HepG2 (cell line): ENCODE data around the gene HYLS1. TPM values are rescaled to one million over a fixed set of nuclear protein-coding genes. Genes with fewer than 3 reads are reported as not detected.
A peak's percentile ranks its signal among the peaks of the same experiment; 100 is the strongest.

Experiments
- ATAC-seq: fragments of 200-7000 bp; cut with Tn5 transposase; 3 replicates; pipeline ENCODE4 v1.9.1; 2020; ENCODE audit warnings: mild to moderate bottlenecking, moderate library complexity
- BruUV-seq: library from RNA; stranded (reverse); fragments of 400-500 nt; replicated peaks from 2 replicates; lab custom pipeline; 2021; lab: Mats Ljungman, UMichigan
- CTCF ChIA-PET: fragments of 300-600 bp; formaldehyde crosslinking; extraction: SDS; loops from one replicate; lab custom pipeline; 2021; ENCODE audit warnings: low total read pairs, inconsistent platforms, low intra/inter-chr PET ratio; lab: Yijun Ruan, JAX
- POLR2A ChIA-PET: fragments of 350-600 bp; sonication (Branson Sonifier 250); formaldehyde crosslinking; loops from one replicate; lab custom pipeline; 2020; ENCODE audit warnings: antibody characterized with exemption, inconsistent platforms; lab: Yijun Ruan, JAX
- DNase-seq: peaks from one replicate; pipeline ENCODE4 v3.0.0-alpha.2; 2015; ENCODE audit warnings: low spot score
- FAIRE-seq: peaks from 3 replicates; lab custom pipeline; 2011; peaks lifted over from hg19 to GRCh38; lab: Jason Lieb, UNC
- H2AFZ ChIP-seq: one replicate; pipeline ENCODE4 v1.6.1; 2011; ENCODE audit warnings: low read length, inconsistent platforms
- H3K27ac ChIP-seq: fragments of 300-600 bp; 3 replicates; pipeline ENCODE4 v1.8.0; 2011; ENCODE audit warnings: mixed run types, mild to moderate bottlenecking, mixed read lengths, low read length, inconsistent platforms; ENCODE audit not compliant: insufficient read depth; ENCODE audit errors: extremely low read length
- H3K27me3 ChIP-seq, 2 experiments: fragments of 200-600 bp in 1 of 2; 2 replicates in 1 of 2; 3 replicates in 1 of 2; pipeline versions ENCODE4 v1.6.0 to v1.8.0; 2011; ENCODE audit warnings: low read length in 2 of 2, mild to moderate bottlenecking in 2 of 2, moderate library complexity in 2 of 2, inconsistent platforms in 1 of 2; ENCODE audit not compliant: insufficient read depth in 2 of 2, control insufficient read depth in 1 of 2
- H3K36me3 ChIP-seq, 2 experiments: fragments of 200-600 bp in 1 of 2; replicated peaks in 1 of 2; 2 replicates in 1 of 2; 3 replicates in 1 of 2; pipeline versions ENCODE4 v1.5.1 to v1.8.0; 2011; ENCODE audit warnings: low read length in 2 of 2, inconsistent platforms in 1 of 2; ENCODE audit not compliant: insufficient read depth in 2 of 2, control insufficient read depth in 1 of 2
- H3K4me1 ChIP-seq: 2 replicates; pipeline ENCODE4 v1.5.1; 2012; ENCODE audit warnings: low read length, inconsistent platforms; ENCODE audit not compliant: insufficient read depth
- H3K4me2 ChIP-seq: 2 replicates; pipeline ENCODE4 v1.6.0; 2011; ENCODE audit warnings: low read depth, low read length, inconsistent platforms
- H3K4me3 ChIP-seq, 3 experiments: fragments of 200-600 bp in 1 of 3; sonication (generic), shearing (Covaris generic) in 1 of 3; replicated peaks in 1 of 3; 2 replicates each; pipeline ENCODE4 v1.5.1; 2011 to 2016; ENCODE audit warnings: low read length in 3 of 3, inconsistent platforms in 2 of 3, low read depth in 2 of 3, mild to moderate bottlenecking in 2 of 3, control low read depth in 1 of 3, mixed read lengths in 1 of 3; ENCODE audit not compliant: insufficient read depth in 1 of 3
- H3K79me2 ChIP-seq: one replicate; pipeline ENCODE4 v1.6.1; 2011; ENCODE audit warnings: low read length, inconsistent platforms; ENCODE audit not compliant: insufficient read depth
- H3K9ac ChIP-seq: 2 replicates; pipeline ENCODE4 v1.6.0; 2011; ENCODE audit warnings: mild to moderate bottlenecking, low read depth, low read length, inconsistent platforms; ENCODE audit not compliant: insufficient read depth
- H3K9me3 ChIP-seq: 2 replicates; pipeline ENCODE4 v1.5.1; 2012; ENCODE audit warnings: mild to moderate bottlenecking, low read length
- H4K20me1 ChIP-seq: 2 replicates; pipeline ENCODE4 v1.6.0; 2011; ENCODE audit warnings: inconsistent platforms, mild to moderate bottlenecking, low read length, moderate library complexity; ENCODE audit not compliant: insufficient read depth
- ETV6 ChIP-seq: sonication (generic); formaldehyde crosslinking; conservative IDR thresholded peaks from 2 replicates; pipeline ENCODE4 v1.4.0; 2020; ENCODE audit warnings: missing genetic modification reagents
- MBNL3 ChIP-seq: fragments of 250-450 bp; sonication (Bioruptor Pico); conservative IDR thresholded peaks from 2 replicates; pipeline ENCODE4 v1.8.0; 2022; ENCODE audit warnings: mild to moderate bottlenecking, inconsistent platforms
- MNT ChIP-seq: fragments of 450-650 bp; IDR thresholded peaks from 2 replicates; pipeline ENCODE4 v1.6.1; 2016
- NR2F6 ChIP-seq, 2 experiments: IDR thresholded peaks; 2 replicates each; pipeline ENCODE4 v1.6.1; 2016; ENCODE audit warnings: antibody characterized with exemption in 1 of 2, mild to moderate bottlenecking in 1 of 2
- SIN3B ChIP-seq: fragments of 150-350 bp; IDR thresholded peaks from 2 replicates; pipeline ENCODE4 v1.6.1; 2014; ENCODE audit warnings: low read length
- SOX13 ChIP-seq, 3 experiments: fragments of 450-650 bp in 1 of 3; sonication (generic) in 1 of 3; formaldehyde crosslinking in 1 of 3; IDR thresholded peaks in 2 of 3; conservative IDR thresholded peaks in 1 of 3; 2 replicates each; pipeline versions ENCODE4 v1.5.0 to v1.6.1; 2016 to 2020; ENCODE audit warnings: antibody characterized with exemption in 1 of 3, mild to moderate bottlenecking in 1 of 3, missing compliant biosample characterization in 1 of 3, missing genetic modification reagents in 1 of 3, moderate library complexity in 1 of 3
- STAG1 ChIP-seq: sonication (generic); formaldehyde crosslinking; IDR thresholded peaks from 2 replicates; pipeline ENCODE4 v1.4.0; 2020; ENCODE audit warnings: missing genetic modification reagents
- ZNF431 ChIP-seq: sonication (generic); formaldehyde crosslinking; IDR thresholded peaks from 2 replicates; pipeline ENCODE4 v1.9.0; 2022; ENCODE audit warnings: missing genetic modification reagents, low read depth, mild to moderate bottlenecking, borderline replicate concordance
- ZNF800 ChIP-seq: sonication (generic); formaldehyde crosslinking; IDR thresholded peaks from 2 replicates; pipeline ENCODE4 v1.4.0; 2020; ENCODE audit warnings: missing genetic modification reagents
- WGBS: methylation state at CpG from one replicate; pipeline ENCODE4 v1.1.6; 2017; ENCODE audit warnings: low lambda C conversion rate; 5-methylcytosine and 5-hydroxymethylcytosine counted together
- in situ Hi-C: cut with HindIII; loops from 2 replicates; pipeline ENCODE4 v1.10.0; 2017; ENCODE audit warnings: low pct_unique_long_range_greater_than_20kb; ENCODE audit not compliant: extremely low pct_ligation_motif_present
- intact Hi-C: fragments of 100-400 bp; cut with micrococcal nuclease; formaldehyde crosslinking; loops from one replicate; pipeline ENCODE4 v1.10.0; 2022; ENCODE audit not compliant: unreplicated experiment
- polyA plus RNA-seq, 8 experiments: library from polyadenylated mRNA; depleted of rRNA in 3 of 8; stranded (reverse) in 7 of 8; unstranded in 1 of 8; fragments of >200 nt; fragmentation: Illumina TruSeq in 4 of 8; extraction: Trizol in 4 of 8; gene quantifications; 2 replicates each; pipeline versions ENCODE4 v1.2.1 to v1.2.3, GENCODE V29; 2011 to 2016; ENCODE audit warnings: low read depth in 4 of 8, missing spikeins in 1 of 8, mixed read lengths in 1 of 8; ENCODE audit not compliant: insufficient read depth in 1 of 8
- total RNA-seq, 5 experiments: library from RNA; depleted of rRNA; stranded (reverse); fragments of >200 nt; fragmentation: Illumina TruSeq; extraction: Trizol; gene quantifications; 2 replicates each; pipeline ENCODE4 v1.2.3, GENCODE V29; 2016; ENCODE audit warnings: low read depth in 1 of 5
- TF ChIP-seq, protein P1 (sequence below): sonication (generic); formaldehyde crosslinking; IDR thresholded peaks from 2 replicates; pipeline ENCODE4 v1.4.0; 2020; ENCODE audit warnings: mild to moderate bottlenecking, missing genetic modification reagents, borderline replicate concordance

The HYLS1 gene
- total and polyA plus RNA-seq, 2 of the 13 experiments (the other 11 are each of a cell fraction or from before 2014, with no cell fraction given): 1.3 to 3.8 TPM

- no peak for FAIRE-seq
- no TSS peak for BruUV-seq
- ATAC-seq: no peak
Measured at GRCh38 chr11:125934473-125934872, 47.0 kb downstream of the HYLS1 start.

DNA sequence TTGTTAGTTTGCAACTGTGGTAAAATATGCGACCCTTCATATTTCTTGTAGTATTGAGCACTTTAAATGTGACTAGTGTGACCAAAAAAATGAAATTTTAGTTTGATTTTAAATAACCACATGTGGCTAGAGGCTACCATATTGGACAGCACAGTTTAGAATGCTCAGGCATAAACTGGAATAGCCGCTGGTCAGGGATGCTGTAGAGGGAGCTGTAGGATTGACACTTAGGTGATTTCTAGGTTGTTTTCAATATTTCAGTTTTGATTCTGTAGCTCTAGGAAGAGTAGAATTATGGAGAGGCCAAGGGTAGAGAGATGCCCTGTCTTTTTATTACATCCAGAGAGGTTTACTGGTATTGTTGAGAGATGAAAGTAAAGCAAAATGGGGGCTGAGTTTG is 47.6 kb downstream of the HYLS1 start:
- intact Hi-C loops: no loop called here
- H3K4me3 ChIP-seq: no peak overlapping the region
- POLR2A ChIA-PET: no interaction called here
- H3K9me3 ChIP-seq: no peaks in the 10 kb centered on the region
- no peak overlapping the region for H3K9ac ChIP-seq
- peak; percentile 81 for ATAC-seq
- peak overlapping the region; percentile 34; the same call in 1 of the 2 replicates for H3K4me2 ChIP-seq
- H3K27me3 ChIP-seq: 0 out of 5 replicates have a peak, but pooled peaks cover 0 to 8% of the 10 kb centered on the region in 2 experiments
- no peaks in the 10 kb centered on the region for H3K79me2 ChIP-seq
- H4K20me1 ChIP-seq: no peaks in the 10 kb centered on the region
- no peak overlapping the region for H3K27ac ChIP-seq
- 19% methylated on average over 2 of the region's 2 CpGs for WGBS
- no peak for DNase-seq
- CTCF ChIA-PET: no interaction called here
- H3K4me1 ChIP-seq: peaks cover 21% of the 10 kb centered on the region
- FAIRE-seq: no peak
- no peaks in the 10 kb centered on the region for H3K36me3 ChIP-seq
- no peak overlapping the region for H2AFZ ChIP-seq
- in situ Hi-C loops: no loop called here
- no TSS peak for BruUV-seq
- peak; percentile 58 for TF ChIP-seq STAG1 (CRISPR knock-in tag)
- TF ChIP-seq MBNL3 (CRISPR knock-in tag): no peak
- TF ChIP-seq MNT: no peak
- no peak for TF ChIP-seq ZNF431 (CRISPR knock-in tag)
- no peak for TF ChIP-seq ETV6 (CRISPR knock-in tag)
- TF ChIP-seq, protein P1, sequence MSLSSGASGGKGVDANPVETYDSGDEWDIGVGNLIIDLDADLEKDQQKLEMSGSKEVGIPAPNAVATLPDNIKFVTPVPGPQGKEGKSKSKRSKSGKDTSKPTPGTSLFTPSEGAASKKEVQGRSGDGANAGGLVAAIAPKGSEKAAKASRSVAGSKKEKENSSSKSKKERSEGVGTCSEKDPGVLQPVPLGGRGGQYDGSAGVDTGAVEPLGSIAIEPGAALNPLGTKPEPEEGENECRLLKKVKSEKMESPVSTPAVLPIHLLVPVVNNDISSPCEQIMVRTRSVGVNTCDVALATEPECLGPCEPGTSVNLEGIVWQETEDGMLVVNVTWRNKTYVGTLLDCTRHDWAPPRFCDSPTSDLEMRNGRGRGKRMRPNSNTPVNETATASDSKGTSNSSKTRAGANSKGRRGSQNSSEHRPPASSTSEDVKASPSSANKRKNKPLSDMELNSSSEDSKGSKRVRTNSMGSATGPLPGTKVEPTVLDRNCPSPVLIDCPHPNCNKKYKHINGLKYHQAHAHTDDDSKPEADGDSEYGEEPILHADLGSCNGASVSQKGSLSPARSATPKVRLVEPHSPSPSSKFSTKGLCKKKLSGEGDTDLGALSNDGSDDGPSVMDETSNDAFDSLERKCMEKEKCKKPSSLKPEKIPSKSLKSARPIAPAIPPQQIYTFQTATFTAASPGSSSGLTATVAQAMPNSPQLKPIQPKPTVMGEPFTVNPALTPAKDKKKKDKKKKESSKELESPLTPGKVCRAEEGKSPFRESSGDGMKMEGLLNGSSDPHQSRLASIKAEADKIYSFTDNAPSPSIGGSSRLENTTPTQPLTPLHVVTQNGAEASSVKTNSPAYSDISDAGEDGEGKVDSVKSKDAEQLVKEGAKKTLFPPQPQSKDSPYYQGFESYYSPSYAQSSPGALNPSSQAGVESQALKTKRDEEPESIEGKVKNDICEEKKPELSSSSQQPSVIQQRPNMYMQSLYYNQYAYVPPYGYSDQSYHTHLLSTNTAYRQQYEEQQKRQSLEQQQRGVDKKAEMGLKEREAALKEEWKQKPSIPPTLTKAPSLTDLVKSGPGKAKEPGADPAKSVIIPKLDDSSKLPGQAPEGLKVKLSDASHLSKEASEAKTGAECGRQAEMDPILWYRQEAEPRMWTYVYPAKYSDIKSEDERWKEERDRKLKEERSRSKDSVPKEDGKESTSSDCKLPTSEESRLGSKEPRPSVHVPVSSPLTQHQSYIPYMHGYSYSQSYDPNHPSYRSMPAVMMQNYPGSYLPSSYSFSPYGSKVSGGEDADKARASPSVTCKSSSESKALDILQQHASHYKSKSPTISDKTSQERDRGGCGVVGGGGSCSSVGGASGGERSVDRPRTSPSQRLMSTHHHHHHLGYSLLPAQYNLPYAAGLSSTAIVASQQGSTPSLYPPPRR (CRISPR knock-in tag): no peak
- no peak for TF ChIP-seq ZNF800 (CRISPR knock-in tag)
- no peak for TF ChIP-seq NR2F6 (IDR thresholded peaks at IDR 0.05)
- TF ChIP-seq NR2F6 (CRISPR knock-in tag; IDR thresholded peaks at IDR 0.05): no peak

More at GRCh38 chr11:125934473-125934872, 47.0 kb downstream of the HYLS1 start:
- H2AFZ ChIP-seq: no peak overlapping the region
- intact Hi-C loops (no loop called here), in situ Hi-C loops (no loop called here)
- ChIA-PET POLR2A (no interaction called here), CTCF (no interaction called here)
- H4K20me1 ChIP-seq: no peaks in the 10 kb centered on the region
- H3K9ac ChIP-seq: no peak overlapping the region
- no peak overlapping the region for H3K4me2 ChIP-seq
- no peaks in the 10 kb centered on the region for H3K9me3 ChIP-seq
- no peak overlapping the region for H3K27ac ChIP-seq
- TF ChIP-seq MBNL3 (CRISPR knock-in tag) (no peak), SIN3B (no peak), SOX13 (IDR thresholded peaks at IDR 0.05) (no peak), SOX13 (CRISPR knock-in tag; conservative IDR thresholded peaks at IDR 0.05 in 1 of 2, IDR thresholded peaks at IDR 0.05 in 1 of 2) (peak in 1 of 2 experiments; percentile 57; a peak in 2 of 4 replicates)
- WGBS: 25% methylated on average over 8 of the region's 8 CpGs
- no peak for DNase-seq
- 0 out of 5 replicates have a peak, but pooled peaks cover 0 to 8% of the 10 kb centered on the region in 2 experiments for H3K27me3 ChIP-seq
- H3K79me2 ChIP-seq: no peaks in the 10 kb centered on the region
- peaks cover 26% of the 10 kb centered on the region for H3K4me1 ChIP-seq
- no peaks in the 10 kb centered on the region for H3K36me3 ChIP-seq
- no peak overlapping the region for H3K4me3 ChIP-seq
